GM12878 (cell line): ENCODE measurements around the gene RHEB. TPM values are rescaled to one million over a fixed set of nuclear protein-coding genes. Genes with fewer than 3 reads are reported as not detected.

Experiments used
- ATAC-seq: fragments of 200-7000 bp; cut with Tn5 transposase; 3 replicates; pipeline ENCODE4 v1.9.1; 2020; ENCODE audit warnings: mild to moderate bottlenecking, moderate library complexity
- BruUV-seq: library from RNA; stranded (reverse); fragments of 400-500 nt; replicated peaks from 2 replicates; lab custom pipeline; 2021; lab: Mats Ljungman, UMichigan
- CTCF ChIA-PET: fragments of 300-600 bp; sonication (Branson Sonifier 250); formaldehyde crosslinking; extraction: SDS; loops from one replicate; lab custom pipeline; 2021; ENCODE audit warnings: inconsistent platforms; lab: Yijun Ruan, JAX
- POLR2A ChIA-PET: fragments of 350-600 bp; formaldehyde crosslinking; extraction: SDS; loops from one replicate; lab custom pipeline; 2021; ENCODE audit warnings: inconsistent platforms; lab: Charles Lee
- RAD21 ChIA-PET: fragments of 300-600 bp; sonication (Branson Sonifier 250); formaldehyde crosslinking; loops from one replicate; lab custom pipeline; 2023; ENCODE audit warnings: antibody characterized with exemption; ENCODE audit not compliant: unreplicated experiment; lab: Charles Lee
- SMC1A ChIA-PET: fragments of 300-600 bp; sonication (Branson Sonifier 250); formaldehyde crosslinking; loops from one replicate; lab custom pipeline; 2023; ENCODE audit not compliant: unreplicated experiment, uncharacterized antibody; lab: Charles Lee
- DNase-seq: peaks from one replicate; pipeline ENCODE4 v3.0.0-alpha.2; 2011; ENCODE audit warnings: low read depth, low spot score
- FAIRE-seq: peaks from 3 replicates; lab custom pipeline; 2011; peaks lifted over from hg19 to GRCh38; lab: Jason Lieb, UNC
- H2AFZ ChIP-seq: 2 replicates; pipeline ENCODE4 v1.6.0; 2011; ENCODE audit warnings: low read depth, low read length, control low read depth; ENCODE audit not compliant: control insufficient read depth
- H3K27ac ChIP-seq: 2 replicates; pipeline ENCODE4 v1.5.1; 2011; ENCODE audit warnings: control low read depth; ENCODE audit not compliant: control insufficient read depth, insufficient read depth
- H3K27me3 ChIP-seq, 2 experiments: replicated peaks in 1 of 2; 2 replicates each; pipeline versions ENCODE4 v1.6.0 to v1.6.1; 2011; ENCODE audit warnings: low read length in 1 of 2; ENCODE audit not compliant: control insufficient read depth in 2 of 2, insufficient read depth in 2 of 2
- H3K36me3 ChIP-seq, 2 experiments: 2 replicates each; pipeline ENCODE4 v1.5.1; 2011; ENCODE audit warnings: low read length in 1 of 2; ENCODE audit not compliant: control insufficient read depth in 2 of 2, insufficient read depth in 2 of 2
- H3K4me1 ChIP-seq: 2 replicates; pipeline ENCODE4 v1.6.1; 2011; ENCODE audit warnings: mild to moderate bottlenecking, low read length, moderate library complexity, mixed read lengths; ENCODE audit not compliant: control insufficient read depth, insufficient read depth
- H3K4me2 ChIP-seq: 2 replicates; pipeline ENCODE4 v1.6.0; 2011; ENCODE audit warnings: control low read depth; ENCODE audit not compliant: control insufficient read depth, insufficient read depth
- H3K4me3 ChIP-seq: fragments of 200-600 bp; sonication (generic); 2 replicates; pipeline ENCODE4 v1.5.1; 2016
- H3K79me2 ChIP-seq: 2 replicates; pipeline ENCODE4 v1.6.0; 2011; ENCODE audit warnings: low read length; ENCODE audit not compliant: control insufficient read depth, insufficient read depth
- H3K9ac ChIP-seq: 2 replicates; pipeline ENCODE4 v1.8.0; 2011; ENCODE audit warnings: low read length, control low read depth, mixed read lengths; ENCODE audit not compliant: control insufficient read depth, insufficient read depth
- H3K9me3 ChIP-seq: replicated peaks from 3 replicates; pipeline ENCODE4 v1.5.1; 2011; ENCODE audit warnings: mild to moderate bottlenecking, low read length; ENCODE audit not compliant: control insufficient read depth, insufficient read depth
- H4K20me1 ChIP-seq: 2 replicates; pipeline ENCODE4 v1.6.0; 2011; ENCODE audit not compliant: control insufficient read depth, insufficient read depth
- CHD2 ChIP-seq: IDR thresholded peaks from 2 replicates; pipeline ENCODE4 v1.6.1; 2011; ENCODE audit warnings: low read depth, low read length, improper control_type of control experiment, borderline replicate concordance
- ESRRA ChIP-seq: IDR thresholded peaks from 2 replicates; pipeline ENCODE4 v1.6.1; 2012; ENCODE audit warnings: mild to moderate bottlenecking, low read length, improper control_type of control experiment
- KAT2A ChIP-seq: conservative IDR thresholded peaks from 2 replicates; pipeline ENCODE4 v1.6.1; 2011; ENCODE audit warnings: low read depth, low read length; ENCODE audit not compliant: control insufficient read depth
- SMAD5 ChIP-seq: IDR thresholded peaks from 2 replicates; pipeline ENCODE4 v1.6.1; 2016; ENCODE audit warnings: antibody characterized with exemption, low read depth
- SRF ChIP-seq, 2 experiments: IDR thresholded peaks; 2 replicates each; pipeline ENCODE4 v1.6.1; 2011; ENCODE audit warnings: low read depth in 2 of 2, low read length in 2 of 2, mild to moderate bottlenecking in 1 of 2, moderate library complexity in 1 of 2
- ZNF207 ChIP-seq: fragments of 450-650 bp; IDR thresholded peaks from 2 replicates; pipeline ENCODE4 v1.6.1; 2014; ENCODE audit warnings: antibody characterized with exemption, mild to moderate bottlenecking, borderline replicate concordance
- WGBS: methylation state at CpG from one replicate; pipeline ENCODE4 v1.1.6; 2016; ENCODE audit warnings: low lambda C conversion rate; ENCODE audit not compliant: insufficient replicate concordance, insufficient coverage; ENCODE audit errors: missing lambda C conversion rate; 5-methylcytosine and 5-hydroxymethylcytosine counted together
- in situ Hi-C: fragments of 300-500 bp; cut with MboI; formaldehyde crosslinking; loops from 9 replicates; pipeline ENCODE4 v1.14.3; 2018; ENCODE audit warnings: mixed read lengths
- intact Hi-C: fragments of 100-400 bp; cut with micrococcal nuclease; formaldehyde crosslinking; loops from one replicate; pipeline ENCODE4 v1.14.2; 2022; ENCODE audit not compliant: unreplicated experiment
- microRNA-seq: library from miRNA; unstranded; fragments of <30 nt; microRNA quantifications from one replicate; pipeline ENCODE4, GENCODE V29; 2018
- polyA plus RNA-seq, 11 experiments: library from polyadenylated mRNA; depleted of rRNA in 4 of 11; unstranded in 6 of 11; stranded (reverse) in 5 of 11; fragments of >200 nt; fragmentation: Nextera tagmentation in 4 of 11; fragmentation: Illumina TruSeq in 1 of 11; extraction: Ambion mirVana in 4 of 11; extraction: Trizol in 1 of 11; gene quantifications; 1 replicate in 1 of 11; 2 replicates in 10 of 11; pipeline versions ENCODE4 v1.2.1 to v1.2.3, GENCODE V29; 2011 to 2016; ENCODE audit warnings: inconsistent platforms in 2 of 11, missing spikeins in 2 of 11, low read depth in 1 of 11
- small RNA-seq: library from RNA; depleted of rRNA; stranded (forward); fragments of <200 nt; gene quantifications from one replicate; pipeline ENCODE3, GENCODE V24; 2014
- total RNA-seq, 4 experiments: library from RNA; depleted of rRNA in 3 of 4; stranded (reverse); fragments of >200 nt in 3 of 4; fragmentation: Illumina TruSeq in 1 of 4; extraction: Trizol in 1 of 4; gene quantifications; 2 replicates each; pipeline versions ENCODE4 v1.2.1 to v1.2.3, GENCODE V29; 2013 to 2021
- TF ChIP-seq, protein P1 (sequence below): IDR thresholded peaks from 2 replicates; pipeline ENCODE4 v1.6.1; 2011; ENCODE audit warnings: low read depth, low read length, improper control_type of control experiment, borderline replicate concordance

The RHEB gene
- total and polyA plus RNA-seq, 10 of the 15 experiments (the other 5 are each of a cell fraction or from before 2014, with no cell fraction given) = 6.2 to 67.8 (median 38.0) TPM

DNA sequence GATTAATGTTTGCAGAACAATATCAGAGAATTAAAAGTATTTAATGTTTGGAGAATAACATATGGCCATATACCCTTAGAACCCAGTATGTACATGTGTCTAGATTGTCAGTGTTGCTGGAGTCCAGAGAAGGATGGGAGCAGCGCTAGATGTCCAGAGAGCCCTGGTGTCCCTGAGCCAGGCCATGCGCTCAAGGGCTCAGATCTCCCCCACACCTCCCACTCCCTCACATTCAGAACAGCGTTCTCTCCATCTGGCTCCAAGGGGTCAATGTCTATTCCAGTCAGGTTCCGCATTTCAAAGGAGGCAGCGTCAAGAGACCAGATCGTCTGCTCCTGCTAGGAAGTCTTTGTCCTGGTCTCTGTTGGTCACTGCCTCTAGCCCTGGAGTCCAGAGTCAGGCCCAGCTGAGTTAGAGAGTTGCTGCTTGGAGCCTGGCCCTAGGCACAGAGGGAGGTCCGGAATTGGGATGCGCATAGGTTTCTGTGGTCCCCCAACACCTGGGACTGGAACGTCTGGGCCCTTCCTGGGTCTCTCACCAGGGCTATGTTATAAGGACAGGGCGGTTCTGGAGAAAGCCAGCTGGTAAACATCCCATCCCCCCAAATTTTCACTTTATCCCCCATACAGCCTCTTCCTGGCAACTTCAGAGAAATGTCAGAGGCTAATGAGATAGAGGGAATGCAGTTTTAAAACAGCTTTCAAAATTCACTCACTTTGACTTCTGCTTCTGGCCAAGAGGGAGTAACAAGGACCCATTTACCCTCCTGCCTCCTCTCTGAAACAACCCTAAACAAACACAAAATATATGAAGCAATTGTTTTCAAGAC lies 103.4 kb downstream of the RHEB start:
- Histone ChIP-seq H3K36me3 (no peaks in the 10 kb centered on the region), H3K27ac (no peak overlapping the region), H3K27me3 (peaks cover 0 to 4% of the 10 kb centered on the region in 2 experiments; a peak in 3 of 4 replicates), H3K4me1 (no peaks in the 10 kb centered on the region), H2AFZ (no peak overlapping the region), H4K20me1 (no peaks in the 10 kb centered on the region), H3K4me3 (no peak overlapping the region), H3K4me2 (no peak overlapping the region)
- no peak for ATAC-seq
- no TSS peak for BruUV-seq
- intact Hi-C loops = no loop called here
- CTCF ChIA-PET = interaction anchor here (1.1 to 1.3 kb wide), 2 partner anchors 28 to 32 kb away, joined by 3 to 4 read pairs; no protein-coding TSS in a partner anchor
- no peak for TF ChIP-seq ZNF207
- TF ChIP-seq ESRRA = no peak
- TF ChIP-seq SRF (IDR thresholded peaks at IDR 0.05; ENCODE audit: low read depth in 2 of 2, low read length in 2 of 2) = no peak
- TF ChIP-seq CHD2 = no peak
- TF ChIP-seq SMAD5 = no peak
- TF ChIP-seq, protein P1, sequence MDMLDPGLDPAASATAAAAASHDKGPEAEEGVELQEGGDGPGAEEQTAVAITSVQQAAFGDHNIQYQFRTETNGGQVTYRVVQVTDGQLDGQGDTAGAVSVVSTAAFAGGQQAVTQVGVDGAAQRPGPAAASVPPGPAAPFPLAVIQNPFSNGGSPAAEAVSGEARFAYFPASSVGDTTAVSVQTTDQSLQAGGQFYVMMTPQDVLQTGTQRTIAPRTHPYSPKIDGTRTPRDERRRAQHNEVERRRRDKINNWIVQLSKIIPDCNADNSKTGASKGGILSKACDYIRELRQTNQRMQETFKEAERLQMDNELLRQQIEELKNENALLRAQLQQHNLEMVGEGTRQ = no peak
- no peak for TF ChIP-seq KAT2A
- TF ChIP-seq, all 136 proteins: peak for 0
- POLR2A ChIA-PET = no interaction called here
- in situ Hi-C loops = no loop called here
- no peak for DNase-seq
- Histone ChIP-seq H3K9ac (no peak overlapping the region), H3K9me3 (peaks cover 6% of the 10 kb centered on the region; the same call in 2 of the 3 replicates), H3K79me2 (no peaks in the 10 kb centered on the region)
- no peak for FAIRE-seq
- SMC1A ChIA-PET = no interaction called here
- WGBS = 67% methylated on average over 10 of the region's 10 CpGs
- RAD21 ChIA-PET = no interaction called here

Small RNAs within 50 kb of the gene (microRNA-seq; reads per million reads assigned to microRNA genes)
- gene MIR3907 = not detected

Small RNAs within 50 kb of the gene (small RNA-seq; reads per million reads assigned to genes)
- not detected for gene MIR3907
- gene RN7SL76P = not detected

Other genes with a start within 250 kb of the RHEB start
- gene NUB1, start 178.1 kb downstream of the RHEB start, total RNA-seq (2014; rRNA removed) = 42.3 and 49.5 TPM in 2 replicates
- gene NUB1, start 178.1 kb downstream of the RHEB start, total RNA-seq (2014; rRNA removed; fragmentation: Illumina TruSeq; extraction: Trizol) = 64.0 and 65.6 TPM in 2 replicates
- gene NUB1, start 178.1 kb downstream of the RHEB start, total RNA-seq (2021) = 37.1 and 37.5 TPM in 2 replicates
- gene NUB1, start 178.1 kb downstream of the RHEB start, polyA plus RNA-seq (2011; rRNA removed) = 58.0 and 106 TPM in 2 replicates
- 102 and 177 TPM in 2 replicates for gene NUB1, start 178.1 kb downstream of the RHEB start, polyA plus RNA-seq (2014; fragmentation: Illumina TruSeq; extraction: Trizol)
- 10 to 100 TPM; 24.1 to 28.8 TPM for gene NUB1, start 178.1 kb downstream of the RHEB start, polyA plus RNA-seq (2014; fragmentation: Nextera tagmentation; extraction: Ambion mirVana)
- gene NUB1, start 178.1 kb downstream of the RHEB start, polyA plus RNA-seq (2014; rRNA removed) = 37.4 and 49.1 TPM in 2 replicates
- gene NUB1, start 178.1 kb downstream of the RHEB start, polyA plus RNA-seq (2016; fragmentation: Nextera tagmentation; extraction: Ambion mirVana) = 10 to 100 TPM; 48.9 to 54.4 TPM
- not detected in 2 replicates for gene WDR86, start 109.9 kb downstream of the RHEB start, total RNA-seq (2014; rRNA removed)
- not detected in 2 replicates for gene WDR86, start 109.9 kb downstream of the RHEB start, total RNA-seq (2014; rRNA removed; fragmentation: Illumina TruSeq; extraction: Trizol)
- gene WDR86, start 109.9 kb downstream of the RHEB start, total RNA-seq (2021) = not detected in 2 replicates
- gene WDR86, start 109.9 kb downstream of the RHEB start, polyA plus RNA-seq (2011; rRNA removed) = 0.15 and 0.22 TPM in 2 replicates
- not detected in 2 replicates for gene WDR86, start 109.9 kb downstream of the RHEB start, polyA plus RNA-seq (2014; fragmentation: Illumina TruSeq; extraction: Trizol)
- gene WDR86, start 109.9 kb downstream of the RHEB start, polyA plus RNA-seq (2014; fragmentation: Nextera tagmentation; extraction: Ambion mirVana) = under 1 TPM in 1 of 2 experiments, not detected in 1; 0.05 TPM
- gene WDR86, start 109.9 kb downstream of the RHEB start, polyA plus RNA-seq (2014; rRNA removed) = not detected in 2 replicates
- gene WDR86, start 109.9 kb downstream of the RHEB start, polyA plus RNA-seq (2016; fragmentation: Nextera tagmentation; extraction: Ambion mirVana) = under 1 TPM in 1 of 2 experiments, not detected in 1; 0.19 TPM
- gene CRYGN, start 79.8 kb downstream of the RHEB start, total RNA-seq (2014; rRNA removed) = not detected in 2 replicates
- gene CRYGN, start 79.8 kb downstream of the RHEB start, total RNA-seq (2014; rRNA removed; fragmentation: Illumina TruSeq; extraction: Trizol) = not detected in 2 replicates
- gene CRYGN, start 79.8 kb downstream of the RHEB start, total RNA-seq (2021) = not detected in 2 replicates
- gene CRYGN, start 79.8 kb downstream of the RHEB start, polyA plus RNA-seq (2011; rRNA removed) = not detected in 2 replicates
- gene CRYGN, start 79.8 kb downstream of the RHEB start, polyA plus RNA-seq (2014; fragmentation: Illumina TruSeq; extraction: Trizol) = not detected in 2 replicates
- not detected for gene CRYGN, start 79.8 kb downstream of the RHEB start, polyA plus RNA-seq (2014; fragmentation: Nextera tagmentation; extraction: Ambion mirVana)
- gene CRYGN, start 79.8 kb downstream of the RHEB start, polyA plus RNA-seq (2014; rRNA removed) = not detected in 2 replicates
- not detected for gene CRYGN, start 79.8 kb downstream of the RHEB start, polyA plus RNA-seq (2016; fragmentation: Nextera tagmentation; extraction: Ambion mirVana)